GM23338 (cell line): ENCODE measurements around the gene UNC5C. TPM values are rescaled to one million over a fixed set of nuclear protein-coding genes. Genes with fewer than 3 reads are reported as not detected.

Source experiments
- ATAC-seq: fragments of 200-7000 bp; cut with Tn5 transposase; 3 replicates; pipeline ENCODE4 v1.9.1; 2020
- DNase-seq: peaks from one replicate; pipeline ENCODE4 v3.0.0-alpha.2; 2015; ENCODE audit warnings: low spot score
- H2AFZ ChIP-seq: fragments of 200-600 bp; sonication (generic); 2 replicates; pipeline ENCODE4 v1.8.0; 2016; ENCODE audit warnings: antibody characterized with exemption, mild to moderate bottlenecking, moderate library complexity
- H3F3A ChIP-seq: fragments of 200-600 bp; sonication (generic); replicated peaks from 2 replicates; pipeline ENCODE4 v1.8.0; 2017; ENCODE audit warnings: antibody characterized with exemption, mixed run types, low read depth
- H3K27ac ChIP-seq: fragments of 200-600 bp; sonication (generic); 2 replicates; pipeline ENCODE4 v1.6.1; 2016; ENCODE audit warnings: low read depth
- H3K27me3 ChIP-seq: fragments of 200-600 bp; sonication (generic); 2 replicates; pipeline ENCODE4 v1.8.0; 2016; ENCODE audit warnings: mild to moderate bottlenecking, mixed run types, moderate library complexity; ENCODE audit not compliant: insufficient read depth
- H3K36me3 ChIP-seq: fragments of 200-600 bp; sonication (generic); 2 replicates; pipeline ENCODE4 v1.8.0; 2016; ENCODE audit warnings: mild to moderate bottlenecking; ENCODE audit not compliant: insufficient read depth
- H3K4me1 ChIP-seq: fragments of 200-600 bp; sonication (generic); 2 replicates; pipeline ENCODE4 v1.8.0; 2016; ENCODE audit warnings: mild to moderate bottlenecking, moderate library complexity; ENCODE audit not compliant: insufficient read depth
- H3K4me2 ChIP-seq: fragments of 200-600 bp; sonication (generic); 2 replicates; pipeline ENCODE4 v1.7.1; 2017; ENCODE audit warnings: mixed run types
- H3K4me3 ChIP-seq: fragments of 200-600 bp; sonication (generic); 2 replicates; pipeline ENCODE4 v1.6.1; 2016; ENCODE audit warnings: mixed run types
- H3K79me2 ChIP-seq: fragments of 200-600 bp; sonication (generic); replicated peaks from 2 replicates; pipeline ENCODE4 v1.8.0; 2017; ENCODE audit warnings: mild to moderate bottlenecking; ENCODE audit not compliant: insufficient read depth
- H3K9me2 ChIP-seq: fragments of 200-600 bp; sonication (generic); 2 replicates; pipeline ENCODE4 v1.8.0; 2017; ENCODE audit not compliant: insufficient read depth
- H4K20me1 ChIP-seq: fragments of 200-600 bp; sonication (generic); replicated peaks from 2 replicates; pipeline ENCODE4 v1.8.0; 2017; ENCODE audit warnings: mild to moderate bottlenecking; ENCODE audit not compliant: insufficient read depth
- H3K27ac Mint-ChIP-seq: 2 replicates; pipeline ENCODE4 v1.8.0; 2020; ENCODE audit warnings: inconsistent platforms, mild to moderate bottlenecking, moderate library complexity, mixed read lengths
- H3K27me3 Mint-ChIP-seq: 3 replicates; pipeline ENCODE4 v1.8.0; 2022; ENCODE audit warnings: low read depth, mild to moderate bottlenecking, moderate library complexity, mixed read lengths, inconsistent platforms; ENCODE audit not compliant: insufficient read depth, poor library complexity
- H3K36me3 Mint-ChIP-seq: 3 replicates; pipeline ENCODE4 v1.8.0; 2021; ENCODE audit warnings: low read depth, mild to moderate bottlenecking, inconsistent platforms, moderate library complexity, mixed read lengths
- H3K4me1 Mint-ChIP-seq: 3 replicates; pipeline ENCODE4 v1.8.0; 2020; ENCODE audit warnings: mild to moderate bottlenecking, inconsistent platforms, mixed read lengths
- H3K4me3 Mint-ChIP-seq: 3 replicates; pipeline ENCODE4 v1.8.0; 2021; ENCODE audit warnings: moderate library complexity, mild to moderate bottlenecking, inconsistent platforms, mixed read lengths
- H3K9me3 Mint-ChIP-seq: 3 replicates; pipeline ENCODE4 v1.8.0; 2020; ENCODE audit warnings: moderate library complexity, mild to moderate bottlenecking, inconsistent platforms, mixed read lengths
- CREB1 ChIP-seq: fragments of 250-450 bp; sonication (Bioruptor Pico); IDR thresholded peaks from 2 replicates; pipeline ENCODE4 v1.5.0; 2020; ENCODE audit warnings: low read depth, mild to moderate bottlenecking, moderate library complexity
- EZH2 ChIP-seq: fragments of 200-600 bp; sonication (generic); IDR thresholded peaks from one replicate; pipeline ENCODE4 v1.8.0; 2017; ENCODE audit warnings: antibody characterized with exemption, mild to moderate bottlenecking, low read depth; ENCODE audit not compliant: unreplicated experiment
- EZH2phosphoT487 ChIP-seq: fragments of 200-600 bp; sonication (generic); IDR thresholded peaks from one replicate; pipeline ENCODE4 v1.8.1; 2018; ENCODE audit warnings: antibody characterized with exemption; ENCODE audit not compliant: unreplicated experiment
- JUNB ChIP-seq: IDR thresholded peaks from one replicate; pipeline ENCODE4 v1.6.1; 2016; ENCODE audit warnings: antibody characterized with exemption; ENCODE audit not compliant: unreplicated experiment
- NANOG ChIP-seq: IDR thresholded peaks from 2 replicates; pipeline ENCODE4 v1.6.1; 2016; ENCODE audit warnings: antibody characterized with exemption, borderline replicate concordance
- POLR2AphosphoS5 ChIP-seq: IDR thresholded peaks from 2 replicates; pipeline ENCODE4 v1.6.1; 2016; ENCODE audit warnings: antibody characterized with exemption, low read depth
- STAT1 ChIP-seq: IDR thresholded peaks from one replicate; pipeline ENCODE4 v1.6.1; 2016; ENCODE audit warnings: antibody characterized with exemption; ENCODE audit not compliant: unreplicated experiment
- ZNF114 ChIP-seq: fragments of 250-450 bp; sonication (Bioruptor Pico); IDR thresholded peaks from 2 replicates; pipeline ENCODE4 v1.5.0; 2020; ENCODE audit warnings: mild to moderate bottlenecking, moderate library complexity
- ZNF331 ChIP-seq: fragments of 250-450 bp; sonication (Bioruptor Pico); IDR thresholded peaks from 2 replicates; pipeline ENCODE4 v1.5.0; 2020; ENCODE audit warnings: low read depth, mild to moderate bottlenecking, moderate library complexity
- ZNF462 ChIP-seq: fragments of 250-450 bp; sonication (Bioruptor Pico); IDR thresholded peaks from 2 replicates; pipeline ENCODE4 v1.5.0; 2020; ENCODE audit warnings: mild to moderate bottlenecking, moderate library complexity
- polyA plus RNA-seq: library from polyadenylated mRNA; unstranded; fragments of >200 nt; fragmentation: Nextera tagmentation; extraction: Ambion mirVana; gene quantifications from 2 replicates; pipeline ENCODE4 v1.2.1, GENCODE V29; 2016
- total RNA-seq: library from RNA; depleted of rRNA; stranded (reverse); fragments of >200 nt; shearing (Covaris generic); gene quantifications from 2 replicates; pipeline ENCODE4 v1.2.3, GENCODE V29; 2014
- TF ChIP-seq, protein P1 (sequence below), 2 experiments: fragments of 200-600 bp in 1 of 2; sonication (generic) in 1 of 2; conservative IDR thresholded peaks; 2 replicates each; pipeline versions ENCODE4 v1.5.1 to v1.6.1; 2016 to 2017; ENCODE audit warnings: antibody characterized with exemption in 2 of 2, low read depth in 2 of 2, mild to moderate bottlenecking in 2 of 2, moderate library complexity in 1 of 2
- TF ChIP-seq, protein P2 (sequence below): IDR thresholded peaks from 2 replicates; pipeline ENCODE4 v1.6.1; 2016; ENCODE audit warnings: antibody characterized with exemption
- TF ChIP-seq, protein P3 (sequence below): IDR thresholded peaks from one replicate; pipeline ENCODE4 v1.6.1; 2018; ENCODE audit warnings: antibody characterized with exemption; ENCODE audit not compliant: unreplicated experiment

Gene UNC5C
- total and polyA plus RNA-seq, 2 experiments from 2014 or later = 0.08 to 0.21 TPM

GRCh38 chr4:95572304-95572991 is 23.7 kb upstream of the UNC5C start:
- H3K4me1 ChIP-seq = peaks cover 7% of the 10 kb centered on the region; the same call in 1 of the 2 replicates
- no peak overlapping the region for H3K27ac ChIP-seq
- H3F3A ChIP-seq = no peaks in the 10 kb centered on the region
- ATAC-seq (peak; percentile 57; the same call in 2 of the 3 replicates), DNase-seq (peak; percentile 36)
- H3K9me3 Mint-ChIP-seq = peaks cover 16% of the 10 kb centered on the region
- no peaks in the 10 kb centered on the region for H3K79me2 ChIP-seq
- peaks cover 2% of the 10 kb centered on the region; the same call in 1 of the 3 replicates for H3K4me1 Mint-ChIP-seq
- peak overlapping the region; percentile 88 for H2AFZ ChIP-seq
- no peaks in the 10 kb centered on the region for H3K27me3 ChIP-seq
- no peaks in the 10 kb centered on the region for H3K36me3 ChIP-seq
- no peak overlapping the region for H3K4me3 Mint-ChIP-seq
- no peaks in the 10 kb centered on the region for H4K20me1 ChIP-seq
- peaks cover 11% of the 10 kb centered on the region; the same call in 2 of the 3 replicates for H3K36me3 Mint-ChIP-seq
- no peak overlapping the region for H3K4me2 ChIP-seq
- no peaks in the 10 kb centered on the region for H3K27me3 Mint-ChIP-seq
- no peaks in the 10 kb centered on the region for H3K9me2 ChIP-seq
- TF ChIP-seq EZH2phosphoT487 (no peak), JUNB (no peak), ZNF462 (CRISPR knock-in tag) (no peak), ZNF114 (no peak), EZH2 (no peak), POLR2AphosphoS5 (no peak), ZNF331 (CRISPR knock-in tag) (no peak), CREB1 (CRISPR knock-in tag) (no peak), NANOG (no peak), STAT1 (no peak)
- TF ChIP-seq, protein P1, sequence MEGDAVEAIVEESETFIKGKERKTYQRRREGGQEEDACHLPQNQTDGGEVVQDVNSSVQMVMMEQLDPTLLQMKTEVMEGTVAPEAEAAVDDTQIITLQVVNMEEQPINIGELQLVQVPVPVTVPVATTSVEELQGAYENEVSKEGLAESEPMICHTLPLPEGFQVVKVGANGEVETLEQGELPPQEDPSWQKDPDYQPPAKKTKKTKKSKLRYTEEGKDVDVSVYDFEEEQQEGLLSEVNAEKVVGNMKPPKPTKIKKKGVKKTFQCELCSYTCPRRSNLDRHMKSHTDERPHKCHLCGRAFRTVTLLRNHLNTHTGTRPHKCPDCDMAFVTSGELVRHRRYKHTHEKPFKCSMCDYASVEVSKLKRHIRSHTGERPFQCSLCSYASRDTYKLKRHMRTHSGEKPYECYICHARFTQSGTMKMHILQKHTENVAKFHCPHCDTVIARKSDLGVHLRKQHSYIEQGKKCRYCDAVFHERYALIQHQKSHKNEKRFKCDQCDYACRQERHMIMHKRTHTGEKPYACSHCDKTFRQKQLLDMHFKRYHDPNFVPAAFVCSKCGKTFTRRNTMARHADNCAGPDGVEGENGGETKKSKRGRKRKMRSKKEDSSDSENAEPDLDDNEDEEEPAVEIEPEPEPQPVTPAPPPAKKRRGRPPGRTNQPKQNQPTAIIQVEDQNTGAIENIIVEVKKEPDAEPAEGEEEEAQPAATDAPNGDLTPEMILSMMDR (conservative IDR thresholded peaks at IDR 0.05; ENCODE audit: low read depth in 2 of 2) = no peak
- TF ChIP-seq, protein P2, sequence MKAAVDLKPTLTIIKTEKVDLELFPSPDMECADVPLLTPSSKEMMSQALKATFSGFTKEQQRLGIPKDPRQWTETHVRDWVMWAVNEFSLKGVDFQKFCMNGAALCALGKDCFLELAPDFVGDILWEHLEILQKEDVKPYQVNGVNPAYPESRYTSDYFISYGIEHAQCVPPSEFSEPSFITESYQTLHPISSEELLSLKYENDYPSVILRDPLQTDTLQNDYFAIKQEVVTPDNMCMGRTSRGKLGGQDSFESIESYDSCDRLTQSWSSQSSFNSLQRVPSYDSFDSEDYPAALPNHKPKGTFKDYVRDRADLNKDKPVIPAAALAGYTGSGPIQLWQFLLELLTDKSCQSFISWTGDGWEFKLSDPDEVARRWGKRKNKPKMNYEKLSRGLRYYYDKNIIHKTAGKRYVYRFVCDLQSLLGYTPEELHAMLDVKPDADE = no peak
- TF ChIP-seq, protein P3, sequence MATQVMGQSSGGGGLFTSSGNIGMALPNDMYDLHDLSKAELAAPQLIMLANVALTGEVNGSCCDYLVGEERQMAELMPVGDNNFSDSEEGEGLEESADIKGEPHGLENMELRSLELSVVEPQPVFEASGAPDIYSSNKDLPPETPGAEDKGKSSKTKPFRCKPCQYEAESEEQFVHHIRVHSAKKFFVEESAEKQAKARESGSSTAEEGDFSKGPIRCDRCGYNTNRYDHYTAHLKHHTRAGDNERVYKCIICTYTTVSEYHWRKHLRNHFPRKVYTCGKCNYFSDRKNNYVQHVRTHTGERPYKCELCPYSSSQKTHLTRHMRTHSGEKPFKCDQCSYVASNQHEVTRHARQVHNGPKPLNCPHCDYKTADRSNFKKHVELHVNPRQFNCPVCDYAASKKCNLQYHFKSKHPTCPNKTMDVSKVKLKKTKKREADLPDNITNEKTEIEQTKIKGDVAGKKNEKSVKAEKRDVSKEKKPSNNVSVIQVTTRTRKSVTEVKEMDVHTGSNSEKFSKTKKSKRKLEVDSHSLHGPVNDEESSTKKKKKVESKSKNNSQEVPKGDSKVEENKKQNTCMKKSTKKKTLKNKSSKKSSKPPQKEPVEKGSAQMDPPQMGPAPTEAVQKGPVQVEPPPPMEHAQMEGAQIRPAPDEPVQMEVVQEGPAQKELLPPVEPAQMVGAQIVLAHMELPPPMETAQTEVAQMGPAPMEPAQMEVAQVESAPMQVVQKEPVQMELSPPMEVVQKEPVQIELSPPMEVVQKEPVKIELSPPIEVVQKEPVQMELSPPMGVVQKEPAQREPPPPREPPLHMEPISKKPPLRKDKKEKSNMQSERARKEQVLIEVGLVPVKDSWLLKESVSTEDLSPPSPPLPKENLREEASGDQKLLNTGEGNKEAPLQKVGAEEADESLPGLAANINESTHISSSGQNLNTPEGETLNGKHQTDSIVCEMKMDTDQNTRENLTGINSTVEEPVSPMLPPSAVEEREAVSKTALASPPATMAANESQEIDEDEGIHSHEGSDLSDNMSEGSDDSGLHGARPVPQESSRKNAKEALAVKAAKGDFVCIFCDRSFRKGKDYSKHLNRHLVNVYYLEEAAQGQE = no peak
- no peak overlapping the region for H3K27ac Mint-ChIP-seq
- H3K4me3 ChIP-seq = no peak overlapping the region
